Activated T-cell treated with anti-CD3 and anti-CD28 coated beads for 48 hours (primary cell): ENCODE results near the gene CERS6.

Experiments used
- DNase-seq: peaks from one replicate; pipeline ENCODE4 v3.0.0-alpha.2; 2020; ENCODE audit warnings: low read depth

The CERS6 gene

GRCh38 chr2:168568476-168569267 is 112.6 kb downstream of the CERS6 start:
- no peak for DNase-seq

GRCh38 chr2:168571061-168571460 is 115.0 kb downstream of the CERS6 start:
- no peak for DNase-seq

- DNase-seq: no peak
Observed at GRCh38 chr2:168573128-168573903, 117.2 kb downstream of the CERS6 start.

- no peak for DNase-seq
Observed at GRCh38 chr2:168574856-168575630, 119.0 kb downstream of the CERS6 start.

- no peak for DNase-seq
Observed at GRCh38 chr2:168577885-168578284, 121.8 kb downstream of the CERS6 start.

- DNase-seq: no peak
Observed at GRCh38 chr2:168583064-168583709, 127.1 kb downstream of the CERS6 start.

GRCh38 chr2:168583710-168584521 is 127.8 kb downstream of the CERS6 start:
- no peak for DNase-seq

GRCh38 chr2:168584911-168585310 is 128.8 kb downstream of the CERS6 start:
- no peak for DNase-seq

- DNase-seq: no peak
Observed at GRCh38 chr2:168585700-168586099, 129.6 kb downstream of the CERS6 start.

GRCh38 chr2:168587307-168587706 is 131.2 kb downstream of the CERS6 start:
- no peak for DNase-seq

- DNase-seq: no peak
Observed at GRCh38 chr2:168589236-168590211, 133.5 kb downstream of the CERS6 start.

- no peak for DNase-seq
Observed at GRCh38 chr2:168592181-168592831, 136.2 kb downstream of the CERS6 start.

- no peak for DNase-seq
Observed at GRCh38 chr2:168593713-168594112, 137.6 kb downstream of the CERS6 start.

- no peak for DNase-seq
Observed at GRCh38 chr2:168594778-168595177, 138.7 kb downstream of the CERS6 start.

- DNase-seq: no peak
Observed at GRCh38 chr2:168596881-168597655, 141.0 kb downstream of the CERS6 start.

- no peak for DNase-seq
Observed at GRCh38 chr2:168599738-168600137, 143.7 kb downstream of the CERS6 start.

GRCh38 chr2:168600949-168601348 is 144.9 kb downstream of the CERS6 start:
- DNase-seq: no peak

GRCh38 chr2:168601741-168602140 is 145.7 kb downstream of the CERS6 start:
- no peak for DNase-seq

GRCh38 chr2:168602379-168602778 is 146.3 kb downstream of the CERS6 start:
- no peak for DNase-seq
